GM12891 (cell line): ENCODE data around the gene CCDC88C.

Experiments used
- DNase-seq: peaks from one replicate; pipeline ENCODE4 v3.0.0; 2011; ENCODE audit warnings: low spot score; ENCODE audit not compliant: insufficient read length
- FAIRE-seq: peaks from 2 replicates; lab custom pipeline; 2011; peaks lifted over from hg19 to GRCh38; lab: Jason Lieb, UNC
- PAX5 ChIP-seq: IDR thresholded peaks from 2 replicates; pipeline ENCODE4 v1.6.1; 2011; ENCODE audit warnings: low read length, moderate library complexity, mild to moderate bottlenecking; ENCODE audit not compliant: insufficient read depth, severe bottlenecking
- POLR2A ChIP-seq: IDR thresholded peaks from 2 replicates; pipeline ENCODE4 v1.6.1; 2011; ENCODE audit warnings: low read depth, low read length, control low read depth
- POLR2AphosphoS5 ChIP-seq: IDR thresholded peaks from 2 replicates; pipeline ENCODE4 v1.6.1; 2011; ENCODE audit warnings: low read depth, low read length, control low read depth
- POU2F2 ChIP-seq: IDR thresholded peaks from 2 replicates; pipeline ENCODE4 v1.6.1; 2011; ENCODE audit warnings: low read depth, mild to moderate bottlenecking, control low read depth, low read length, moderate library complexity
- SPI1 ChIP-seq: IDR thresholded peaks from 2 replicates; pipeline ENCODE4 v1.6.1; 2011; ENCODE audit warnings: low read depth, low read length, control low read depth
- TAF1 ChIP-seq: IDR thresholded peaks from 2 replicates; pipeline ENCODE4 v1.6.1; 2011; ENCODE audit warnings: low read depth, low read length, control low read depth

CCDC88C gene

GRCh38 chr14:91390165-91390778, 27.3 kb downstream of the CCDC88C start:
- no peak for FAIRE-seq
- no peak for DNase-seq
- TF ChIP-seq POLR2AphosphoS5 (no peak), PAX5 (no peak), POU2F2 (no peak), POLR2A (no peak), SPI1 (no peak), TAF1 (no peak)

DNA sequence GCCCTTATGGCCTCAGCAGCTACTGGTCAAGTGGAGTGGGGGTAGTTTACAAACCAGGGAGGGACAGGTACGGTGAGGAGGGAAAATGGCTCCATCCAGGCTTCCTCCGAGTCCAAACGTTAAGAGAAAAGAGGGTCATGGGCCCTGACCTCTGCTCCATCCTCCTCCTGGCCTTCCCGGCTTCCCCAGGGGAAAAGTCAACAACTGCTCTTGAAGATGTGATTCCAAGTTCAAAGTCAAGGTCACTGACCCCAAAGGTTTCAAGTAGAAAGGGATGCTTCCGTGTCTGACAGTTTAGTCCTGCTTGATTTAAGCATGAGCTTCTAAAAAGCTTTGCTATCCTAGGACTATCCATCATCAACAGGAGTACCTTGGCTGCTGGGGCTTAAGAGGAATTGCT, 28.5 kb downstream of the CCDC88C start:
- DNase-seq (no peak), FAIRE-seq (no peak)
- TF ChIP-seq POLR2AphosphoS5 (no peak), PAX5 (no peak), POU2F2 (no peak), TAF1 (no peak), POLR2A (no peak), SPI1 (no peak)

DNA sequence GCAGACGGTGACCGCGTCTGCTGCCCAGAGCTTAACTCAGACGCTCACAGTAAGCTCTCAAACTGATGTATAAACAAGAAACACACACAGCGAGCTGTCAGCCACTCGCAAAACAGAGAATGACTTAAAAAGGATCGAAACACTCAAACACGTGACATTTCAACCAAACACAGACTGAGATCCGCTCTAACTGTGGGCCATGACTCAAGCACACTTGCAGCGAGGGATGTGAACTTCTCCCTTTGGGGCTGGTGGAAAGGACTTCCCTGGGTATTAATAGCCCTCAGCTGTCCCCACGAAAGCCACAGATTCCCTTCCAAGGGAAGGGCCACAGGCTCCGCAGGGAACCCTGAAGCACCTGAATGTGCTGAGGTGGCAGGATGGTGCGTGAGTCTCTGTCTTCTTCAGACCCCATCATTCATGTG, 29.1 kb downstream of the CCDC88C start:
- FAIRE-seq = peak; percentile 95
- TF ChIP-seq POLR2AphosphoS5 = no peak
- DNase-seq = no peak

GRCh38 chr14:91387951-91388381, 29.7 kb downstream of the CCDC88C start:
- FAIRE-seq (no peak), DNase-seq (no peak)
- TF ChIP-seq TAF1 (no peak), POLR2A (no peak), PAX5 (no peak), POU2F2 (no peak), POLR2AphosphoS5 (no peak), SPI1 (no peak)

GRCh38 chr14:91387169-91387835, 30.3 kb downstream of the CCDC88C start:
- no peak for FAIRE-seq
- no peak for DNase-seq
- TF ChIP-seq POLR2AphosphoS5 = no peak
- no peak for TF ChIP-seq PAX5
- no peak for TF ChIP-seq TAF1
- TF ChIP-seq POU2F2 = no peak
- no peak for TF ChIP-seq POLR2A
- no peak for TF ChIP-seq SPI1

DNA sequence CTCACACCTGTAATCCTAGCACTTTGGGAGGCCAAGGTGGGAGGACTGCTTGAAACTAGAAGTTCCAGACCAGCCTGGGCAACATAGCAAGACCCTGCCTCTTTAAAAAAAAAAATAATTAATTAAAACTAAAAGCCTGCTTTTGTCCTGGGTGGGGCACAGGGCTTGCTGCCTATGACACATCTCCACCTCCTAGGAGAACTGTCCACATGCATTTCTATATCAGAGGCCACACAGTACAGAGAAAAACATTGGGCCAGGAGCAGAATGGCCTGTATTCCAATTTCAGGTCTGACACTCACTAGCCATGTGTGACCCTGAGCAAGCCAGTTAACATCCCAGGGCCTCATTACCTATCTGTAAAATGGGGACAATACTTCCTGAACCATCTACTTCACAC, 31.9 kb downstream of the CCDC88C start:
- no peak for DNase-seq
- TF ChIP-seq POU2F2 = no peak
- no peak for TF ChIP-seq POLR2A
- TF ChIP-seq POLR2AphosphoS5 = no peak
- TF ChIP-seq SPI1 = no peak
- TF ChIP-seq PAX5 = no peak
- no peak for TF ChIP-seq TAF1
- FAIRE-seq = no peak

GRCh38 chr14:91385224-91385623, 32.4 kb downstream of the CCDC88C start:
- no peak for FAIRE-seq
- DNase-seq = no peak
- TF ChIP-seq SPI1 = no peak
- no peak for TF ChIP-seq POU2F2
- TF ChIP-seq PAX5 = no peak
- no peak for TF ChIP-seq POLR2AphosphoS5
- no peak for TF ChIP-seq POLR2A
- TF ChIP-seq TAF1 = no peak

DNA sequence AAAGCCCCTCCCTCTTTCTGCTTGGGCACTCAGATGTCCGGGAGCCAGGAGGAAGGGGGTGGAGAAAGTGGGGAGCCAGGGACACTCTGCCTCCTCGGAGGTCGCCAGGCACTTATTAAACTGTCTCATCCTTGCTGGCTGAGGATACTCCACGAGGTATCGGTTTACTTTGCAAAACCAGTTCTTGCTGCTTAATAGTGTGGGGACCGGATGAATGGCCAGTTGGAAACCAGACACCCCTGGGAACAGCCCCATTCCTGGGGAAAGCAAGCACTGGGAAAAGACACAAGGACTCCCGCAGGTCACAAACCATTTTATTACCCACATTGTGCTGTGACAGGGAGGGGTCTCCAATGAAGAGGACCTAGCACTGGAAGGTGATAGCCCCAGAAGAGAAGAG, 34.2 kb downstream of the CCDC88C start:
- no peak for FAIRE-seq
- no peak for DNase-seq
- TF ChIP-seq POU2F2 = no peak
- no peak for TF ChIP-seq SPI1
- no peak for TF ChIP-seq PAX5

GRCh38 chr14:91381801-91382670, 35.6 kb downstream of the CCDC88C start:
- no peak for TF ChIP-seq PAX5
- TF ChIP-seq POU2F2 = no peak
- no peak for TF ChIP-seq POLR2AphosphoS5
- no peak for TF ChIP-seq SPI1
- TF ChIP-seq TAF1 = no peak
- no peak for TF ChIP-seq POLR2A
- DNase-seq = no peak
- FAIRE-seq = peak; percentile 66

DNA sequence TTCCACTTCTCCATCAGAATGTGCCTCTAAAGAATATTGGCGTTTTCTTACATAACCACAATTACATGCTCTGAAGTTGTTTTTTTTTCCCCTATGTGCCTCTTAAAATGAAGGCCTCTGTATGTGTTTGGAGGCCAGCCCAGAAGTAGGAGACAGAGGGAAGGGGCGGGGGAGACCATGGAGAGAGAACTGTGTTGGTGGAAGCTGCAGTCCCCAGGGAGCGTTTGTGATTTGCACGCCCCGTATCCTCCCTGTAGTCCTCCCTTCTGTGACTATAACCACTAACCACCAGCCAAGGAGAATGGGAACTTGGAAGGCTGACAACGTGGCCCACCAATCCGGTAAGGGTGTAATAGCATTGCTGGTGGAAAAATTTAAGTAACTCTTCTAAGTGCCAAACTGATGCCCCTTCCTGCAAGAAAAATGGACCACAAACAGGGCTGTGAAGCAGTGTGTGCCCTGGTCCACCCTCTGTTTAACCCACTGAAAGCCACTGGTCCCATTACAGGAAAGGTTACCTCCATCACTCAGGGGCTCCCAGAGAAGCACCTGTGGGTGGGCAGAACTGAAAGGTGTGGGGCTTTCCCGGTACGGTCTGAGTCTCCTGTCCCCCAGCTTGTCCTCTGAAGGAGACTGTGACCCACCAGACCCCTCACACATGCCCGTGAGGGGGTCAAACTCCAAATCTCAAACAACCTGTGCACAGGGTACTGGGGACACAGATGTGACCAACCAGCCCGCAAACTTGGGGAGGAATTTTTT, 36.8 kb downstream of the CCDC88C start:
- peak; percentile 61 for FAIRE-seq
- DNase-seq = no peak
- TF ChIP-seq SPI1 (peak; percentile 54), POLR2AphosphoS5 (no peak), TAF1 (no peak)
